Activated CD4-positive, alpha-beta memory T cell treated with anti-CD3 and anti-CD28 coated beads, Interleukin-2, amount 10 ng/mL, durations not matched to agents 7 days and 5 days (primary cell): ENCODE results near the gene CDC42EP4. TPM values are rescaled to one million over a fixed set of nuclear protein-coding genes. Genes with fewer than 3 reads are reported as not detected.

Source experiments
- CTCF ChIA-PET: fragments of 350-600 bp; sonication (Branson Sonifier 250); formaldehyde crosslinking; loops from one replicate; lab custom pipeline; 2021; ENCODE audit warnings: antibody characterized with exemption, inconsistent platforms; lab: Charles Lee
- POLR2A ChIA-PET: fragments of 350-600 bp; sonication (Branson Sonifier 250); formaldehyde crosslinking; loops from one replicate; lab custom pipeline; 2021; ENCODE audit warnings: antibody characterized with exemption; lab: Charles Lee
- DNase-seq: peaks from one replicate; pipeline ENCODE4 v3.0.0-alpha.2; 2020
- H3K27ac Mint-ChIP-seq: one replicate; pipeline ENCODE4 v1.8.0; 2021; ENCODE audit warnings: mild to moderate bottlenecking, mixed read lengths
- H3K27me3 Mint-ChIP-seq: one replicate; pipeline ENCODE4 v1.8.0; 2021; ENCODE audit warnings: mixed read lengths
- H3K36me3 Mint-ChIP-seq: one replicate; pipeline ENCODE4 v1.8.0; 2021; ENCODE audit warnings: low read depth, mixed read lengths
- H3K4me1 Mint-ChIP-seq: one replicate; pipeline ENCODE4 v1.8.0; 2021; ENCODE audit warnings: mixed read lengths
- H3K4me3 Mint-ChIP-seq: one replicate; pipeline ENCODE4 v1.8.0; 2021; ENCODE audit warnings: mild to moderate bottlenecking, mixed read lengths
- H3K9me3 Mint-ChIP-seq: one replicate; pipeline ENCODE4 v1.8.0; 2021; ENCODE audit warnings: mixed read lengths
- total RNA-seq, 2 experiments: library from RNA; stranded (reverse); gene quantifications; one replicate each; pipeline ENCODE4 v1.2.3, GENCODE V29; 2021

Gene CDC42EP4
- total RNA-seq, 2 experiments from 2014 or later = 3.6 to 3.8 TPM

GRCh38 chr17:73350864-73351263 lies 39.1 kb upstream of the CDC42EP4 start:
- H3K36me3 Mint-ChIP-seq = no peaks in the 10 kb centered on the region
- ChIA-PET POLR2A (no interaction called here), CTCF (interaction anchor here (0.6 kb wide), 2 partner anchors 62 to 889 kb away, joined by 3 to 6 read pairs; no protein-coding TSS in a partner anchor)
- H3K9me3 Mint-ChIP-seq = no peaks in the 10 kb centered on the region
- no peaks in the 10 kb centered on the region for H3K27me3 Mint-ChIP-seq
- no peak overlapping the region for H3K27ac Mint-ChIP-seq
- no peak for DNase-seq
- H3K4me3 Mint-ChIP-seq = no peak overlapping the region
- H3K4me1 Mint-ChIP-seq = no peaks in the 10 kb centered on the region

- DNase-seq = no peak
- Mint-ChIP-seq H3K4me1 (no peaks in the 10 kb centered on the region), H3K27me3 (no peaks in the 10 kb centered on the region), H3K36me3 (no peaks in the 10 kb centered on the region), H3K4me3 (no peak overlapping the region), H3K9me3 (no peaks in the 10 kb centered on the region), H3K27ac (no peak overlapping the region)
- ChIA-PET POLR2A (no interaction called here), CTCF (no interaction called here)
These were observed 37.8 kb upstream of the CDC42EP4 start for GRCh38 chr17:73349647-73350046.

GRCh38 chr17:73349138-73349537 lies 37.3 kb upstream of the CDC42EP4 start:
- Mint-ChIP-seq H3K4me3 (no peak overlapping the region), H3K36me3 (no peaks in the 10 kb centered on the region), H3K9me3 (no peaks in the 10 kb centered on the region), H3K27me3 (no peaks in the 10 kb centered on the region), H3K4me1 (no peaks in the 10 kb centered on the region), H3K27ac (no peak overlapping the region)
- ChIA-PET CTCF (no interaction called here), POLR2A (no interaction called here)
- no peak for DNase-seq

GRCh38 chr17:73348829-73349095 lies 37.0 kb upstream of the CDC42EP4 start:
- Mint-ChIP-seq H3K9me3 (no peaks in the 10 kb centered on the region), H3K27me3 (no peaks in the 10 kb centered on the region), H3K4me3 (no peak overlapping the region), H3K27ac (no peak overlapping the region), H3K36me3 (no peaks in the 10 kb centered on the region), H3K4me1 (no peaks in the 10 kb centered on the region)
- no peak for DNase-seq
- ChIA-PET POLR2A (no interaction called here), CTCF (no interaction called here)

GRCh38 chr17:73348018-73348828 lies 36.4 kb upstream of the CDC42EP4 start:
- Mint-ChIP-seq H3K27me3 (no peaks in the 10 kb centered on the region), H3K9me3 (no peaks in the 10 kb centered on the region), H3K27ac (no peak overlapping the region), H3K36me3 (no peaks in the 10 kb centered on the region), H3K4me1 (no peaks in the 10 kb centered on the region), H3K4me3 (no peak overlapping the region)
- CTCF ChIA-PET = interaction anchor here (1.3 kb wide), 1 partner anchor 22 kb away, joined by 5 read pairs; no protein-coding TSS in a partner anchor
- POLR2A ChIA-PET = no interaction called here
- DNase-seq = no peak

GRCh38 chr17:73347351-73347750 lies 35.5 kb upstream of the CDC42EP4 start:
- Mint-ChIP-seq H3K27ac (no peak overlapping the region), H3K4me1 (no peaks in the 10 kb centered on the region), H3K9me3 (no peaks in the 10 kb centered on the region), H3K36me3 (no peaks in the 10 kb centered on the region), H3K27me3 (no peaks in the 10 kb centered on the region), H3K4me3 (no peak overlapping the region)
- POLR2A ChIA-PET = no interaction called here
- no peak for DNase-seq
- CTCF ChIA-PET = interaction anchor here (1.3 kb wide), 1 partner anchor 23 kb away, joined by 5 read pairs; no protein-coding TSS in a partner anchor

GRCh38 chr17:73346501-73347162 lies 34.8 kb upstream of the CDC42EP4 start:
- no peaks in the 10 kb centered on the region for H3K9me3 Mint-ChIP-seq

GRCh38 chr17:73343739-73344454 lies 32.1 kb upstream of the CDC42EP4 start:
- H3K4me3 Mint-ChIP-seq = no peak overlapping the region
- peaks cover 6% of the 10 kb centered on the region for H3K4me1 Mint-ChIP-seq
- H3K27ac Mint-ChIP-seq = no peak overlapping the region
- no peaks in the 10 kb centered on the region for H3K36me3 Mint-ChIP-seq
- H3K9me3 Mint-ChIP-seq = no peaks in the 10 kb centered on the region
- POLR2A ChIA-PET = no interaction called here
- H3K27me3 Mint-ChIP-seq = no peaks in the 10 kb centered on the region
- CTCF ChIA-PET = interaction anchor here (1.3 kb wide), 1 partner anchor 89 kb away, joined by 3 read pairs; no protein-coding TSS in a partner anchor
- no peak for DNase-seq

More at GRCh38 chr17:73346501-73347162, 34.8 kb upstream of the CDC42EP4 start:
- no peaks in the 10 kb centered on the region for H3K4me1 Mint-ChIP-seq
- ChIA-PET POLR2A (no interaction called here), CTCF (interaction anchor here (1.3 kb wide), 1 partner anchor 23 kb away, joined by 5 read pairs; no protein-coding TSS in a partner anchor)
- H3K27me3 Mint-ChIP-seq = no peaks in the 10 kb centered on the region
- DNase-seq = no peak
- H3K36me3 Mint-ChIP-seq = no peaks in the 10 kb centered on the region
- H3K4me3 Mint-ChIP-seq = no peak overlapping the region
- H3K27ac Mint-ChIP-seq = no peak overlapping the region

- H3K4me1 Mint-ChIP-seq = peaks cover 6% of the 10 kb centered on the region
- H3K4me3 Mint-ChIP-seq = no peak overlapping the region
- no peaks in the 10 kb centered on the region for H3K27me3 Mint-ChIP-seq
- ChIA-PET POLR2A (no interaction called here), CTCF (no interaction called here)
- no peaks in the 10 kb centered on the region for H3K9me3 Mint-ChIP-seq
- H3K27ac Mint-ChIP-seq = no peak overlapping the region
- no peaks in the 10 kb centered on the region for H3K36me3 Mint-ChIP-seq
- DNase-seq = no peak
These were observed 31.4 kb upstream of the CDC42EP4 start for GRCh38 chr17:73343168-73343634.

- H3K27me3 Mint-ChIP-seq = no peaks in the 10 kb centered on the region
- no peak overlapping the region for H3K4me3 Mint-ChIP-seq
- DNase-seq = no peak
- H3K27ac Mint-ChIP-seq = no peak overlapping the region
- ChIA-PET POLR2A (no interaction called here), CTCF (no interaction called here)
- no peaks in the 10 kb centered on the region for H3K36me3 Mint-ChIP-seq
- H3K9me3 Mint-ChIP-seq = no peaks in the 10 kb centered on the region
- peaks cover 6% of the 10 kb centered on the region for H3K4me1 Mint-ChIP-seq
These were observed 30.9 kb upstream of the CDC42EP4 start for GRCh38 chr17:73342541-73343167.

- Mint-ChIP-seq H3K4me3 (no peak overlapping the region), H3K4me1 (peaks cover 6% of the 10 kb centered on the region), H3K27ac (no peak overlapping the region), H3K27me3 (no peaks in the 10 kb centered on the region), H3K36me3 (no peaks in the 10 kb centered on the region), H3K9me3 (no peaks in the 10 kb centered on the region)
- ChIA-PET CTCF (no interaction called here), POLR2A (no interaction called here)
- no peak for DNase-seq
These were observed 30.3 kb upstream of the CDC42EP4 start for GRCh38 chr17:73342050-73342522.

- CTCF ChIA-PET = no interaction called here
- no peak for DNase-seq
- H3K36me3 Mint-ChIP-seq = no peaks in the 10 kb centered on the region
- POLR2A ChIA-PET = no interaction called here
- peaks cover 6% of the 10 kb centered on the region for H3K4me1 Mint-ChIP-seq
- no peaks in the 10 kb centered on the region for H3K9me3 Mint-ChIP-seq
- no peaks in the 10 kb centered on the region for H3K27me3 Mint-ChIP-seq
- H3K27ac Mint-ChIP-seq = no peak overlapping the region
- no peak overlapping the region for H3K4me3 Mint-ChIP-seq
These were observed 29.7 kb upstream of the CDC42EP4 start for GRCh38 chr17:73341350-73342049.
